H1 (cell line): Measurements from ENCODE around the gene CYP4F3. TPM values are rescaled to one million over a fixed set of nuclear protein-coding genes. Genes with fewer than 3 reads are reported as not detected.

Experiments used
- CTCF ChIA-PET: fragments of 300-600 bp; sonication (Branson Sonifier 250); formaldehyde crosslinking; loops from one replicate; lab custom pipeline; 2021; ENCODE audit not compliant: partially characterized antibody; lab: Charles Lee
- POLR2A ChIA-PET: fragments of 300-600 bp; sonication (Branson Sonifier 250); formaldehyde crosslinking; loops from one replicate; lab custom pipeline; 2021; ENCODE audit warnings: inconsistent platforms; ENCODE audit not compliant: partially characterized antibody; lab: Charles Lee
- DNase-seq, 2 experiments: peaks; one replicate each; pipeline versions ENCODE4 v3.0.0 to v3.0.0-alpha.2; 2010 to 2022; ENCODE audit warnings: low spot score in 2 of 2, low read depth in 1 of 2, mixed read lengths in 1 of 2
- FAIRE-seq: peaks from 2 replicates; lab custom pipeline; 2011; peaks lifted over from hg19 to GRCh38; lab: Jason Lieb, UNC
- H2AFZ ChIP-seq: 2 replicates; pipeline ENCODE4 v1.8.1; 2012; ENCODE audit warnings: low read length, inconsistent platforms
- H2AK5ac ChIP-seq: 2 replicates; pipeline ENCODE4 v1.6.1; 2013; ENCODE audit warnings: low read depth, low read length
- H2BK120ac ChIP-seq: replicated peaks from 2 replicates; pipeline ENCODE3; 2013; ENCODE audit warnings: low read depth, low read length, inconsistent platforms
- H2BK12ac ChIP-seq: 2 replicates; pipeline ENCODE4 v1.6.1; 2013; ENCODE audit warnings: low read depth, low read length
- H2BK15ac ChIP-seq: 2 replicates; pipeline ENCODE4 v1.6.1; 2013; ENCODE audit warnings: low read length
- H2BK20ac ChIP-seq: 2 replicates; pipeline ENCODE4 v1.6.1; 2013; ENCODE audit warnings: low read length
- H2BK5ac ChIP-seq: 2 replicates; pipeline ENCODE4 v1.6.1; 2013; ENCODE audit warnings: low read depth, low read length
- H3K14ac ChIP-seq: 2 replicates; pipeline ENCODE4 v1.6.1; 2013; ENCODE audit warnings: inconsistent platforms; ENCODE audit not compliant: insufficient read length
- H3K18ac ChIP-seq: 2 replicates; pipeline ENCODE4 v1.6.1; 2013; ENCODE audit warnings: low read length; ENCODE audit errors: extremely low read depth
- H3K23ac ChIP-seq: 2 replicates; pipeline ENCODE4 v1.6.1; 2013; ENCODE audit warnings: inconsistent platforms; ENCODE audit not compliant: insufficient read length
- H3K23me2 ChIP-seq: 2 replicates; pipeline ENCODE4 v1.6.1; 2013; ENCODE audit warnings: low read depth, low read length
- H3K27ac ChIP-seq: 2 replicates; pipeline ENCODE4 v1.6.1; 2011; ENCODE audit warnings: low read depth, low read length, inconsistent platforms
- H3K27me3 ChIP-seq, 4 experiments: replicated peaks in 1 of 4; 1 replicate in 1 of 4; 2 replicates in 3 of 4; pipeline versions ENCODE4 v1.6.1 to v1.8.1; 2011 to 2013; ENCODE audit warnings: low read length in 3 of 4, mild to moderate bottlenecking in 3 of 4, inconsistent platforms in 2 of 4, mixed read lengths in 2 of 4, moderate library complexity in 1 of 4; ENCODE audit not compliant: control insufficient read depth in 3 of 4, insufficient read depth in 3 of 4; ENCODE audit errors: extremely low read depth in 1 of 4
- H3K36me3 ChIP-seq, 4 experiments: 2 replicates each; pipeline versions ENCODE4 v1.6.1 to v1.8.1; 2011 to 2013; ENCODE audit warnings: mild to moderate bottlenecking in 4 of 4, low read length in 3 of 4, moderate library complexity in 2 of 4, control low read depth in 1 of 4, inconsistent platforms in 1 of 4; ENCODE audit not compliant: insufficient read depth in 4 of 4, control insufficient read depth in 2 of 4
- H3K4ac ChIP-seq: replicated peaks from 2 replicates; pipeline ENCODE3; 2013; ENCODE audit warnings: low read length, low read depth, mixed read lengths, inconsistent platforms; ENCODE audit not compliant: insufficient read length
- H3K4me1 ChIP-seq, 4 experiments: replicated peaks in 1 of 4; 1 replicate in 1 of 4; 2 replicates in 3 of 4; pipeline versions ENCODE4 v1.6.1 to v1.8.1; 2011 to 2013; ENCODE audit warnings: low read length in 3 of 4, inconsistent platforms in 2 of 4, mixed read lengths in 1 of 4; ENCODE audit not compliant: insufficient read depth in 4 of 4, control insufficient read depth in 3 of 4
- H3K4me2 ChIP-seq, 2 experiments: 2 replicates each; pipeline versions ENCODE4 v1.6.1 to v1.8.1; 2011 to 2013; ENCODE audit warnings: low read depth in 2 of 2, low read length in 2 of 2, control low read depth in 1 of 2, inconsistent platforms in 1 of 2, mild to moderate bottlenecking in 1 of 2; ENCODE audit not compliant: insufficient read depth in 1 of 2
- H3K4me3 ChIP-seq, 4 experiments: fragments of 200-600, 300-600 bp in 1 of 4; sonication (generic), shearing (Covaris generic), sonication (Bioruptor Twin) in 1 of 4; 2 replicates each; pipeline versions ENCODE4 v1.5.1 to v1.8.1; 2011 to 2016; ENCODE audit warnings: low read length in 4 of 4, low read depth in 3 of 4, control low read depth in 2 of 4, inconsistent platforms in 2 of 4, mild to moderate bottlenecking in 2 of 4, mixed read lengths in 1 of 4, moderate library complexity in 1 of 4; ENCODE audit not compliant: insufficient read depth in 2 of 4; ENCODE audit errors: extremely low read depth in 1 of 4
- H3K56ac ChIP-seq: replicated peaks from 2 replicates; pipeline ENCODE3; 2013; ENCODE audit warnings: low read depth, mild to moderate bottlenecking, mixed read lengths, low read length, inconsistent platforms; ENCODE audit not compliant: insufficient read length
- H3K79me1 ChIP-seq: 2 replicates; pipeline ENCODE4 v1.6.1; 2013; ENCODE audit warnings: low read depth, low read length, control low read depth
- H3K79me2 ChIP-seq, 2 experiments: 2 replicates each; pipeline versions ENCODE4 v1.6.1 to v1.8.1; 2012 to 2013; ENCODE audit warnings: low read length in 2 of 2, mild to moderate bottlenecking in 2 of 2, inconsistent platforms in 1 of 2; ENCODE audit not compliant: insufficient read depth in 2 of 2, control insufficient read depth in 1 of 2
- H3K9ac ChIP-seq, 4 experiments: replicated peaks in 1 of 4; 1 replicate in 1 of 4; 2 replicates in 3 of 4; pipeline versions ENCODE4 v1.6.1 to v1.8.1; 2011 to 2013; ENCODE audit warnings: low read depth in 3 of 4, low read length in 3 of 4, control low read depth in 2 of 4, mild to moderate bottlenecking in 2 of 4, moderate library complexity in 2 of 4, inconsistent platforms in 1 of 4; ENCODE audit errors: extremely low read depth in 1 of 4
- H3K9me3 ChIP-seq, 2 experiments: 2 replicates each; pipeline versions ENCODE4 v1.6.1 to v1.8.1; 2012 to 2013; ENCODE audit warnings: mild to moderate bottlenecking in 2 of 2, moderate library complexity in 2 of 2, control low read depth in 1 of 2, inconsistent platforms in 1 of 2, low read depth in 1 of 2, low read length in 1 of 2, mixed read lengths in 1 of 2; ENCODE audit not compliant: insufficient read depth in 2 of 2
- H4K20me1 ChIP-seq, 2 experiments: replicated peaks in 1 of 2; 2 replicates each; pipeline versions ENCODE3 to v1.8.1; 2011 to 2013; ENCODE audit warnings: inconsistent platforms in 2 of 2, low read length in 2 of 2, mild to moderate bottlenecking in 1 of 2; ENCODE audit not compliant: insufficient read depth in 2 of 2, control insufficient read depth in 1 of 2
- H4K5ac ChIP-seq: 2 replicates; pipeline ENCODE4 v1.6.1; 2013; ENCODE audit warnings: low read length, low read depth, mixed read lengths, inconsistent platforms; ENCODE audit not compliant: insufficient read length
- H4K8ac ChIP-seq: 2 replicates; pipeline ENCODE4 v1.8.0; 2013; ENCODE audit warnings: mild to moderate bottlenecking, moderate library complexity, low read length, inconsistent platforms; ENCODE audit not compliant: insufficient read depth; ENCODE audit errors: extremely low read depth
- H4K91ac ChIP-seq: replicated peaks from 2 replicates; pipeline ENCODE3; 2013; ENCODE audit warnings: low read length, mixed read lengths, inconsistent platforms; ENCODE audit not compliant: insufficient read length
- CHD2 ChIP-seq: IDR thresholded peaks from 2 replicates; pipeline ENCODE4 v1.6.1; 2012; ENCODE audit warnings: low read length, improper control_type of control experiment
- KDM1A ChIP-seq: fragments of 200-600, 300-600 bp; sonication (generic); IDR thresholded peaks from 2 replicates; pipeline ENCODE4 v1.7.1; 2016; ENCODE audit warnings: mild to moderate bottlenecking, low read length, borderline replicate concordance
- KDM4A ChIP-seq: IDR thresholded peaks from one replicate; pipeline ENCODE4 v1.7.1; 2012; ENCODE audit warnings: low read depth, mild to moderate bottlenecking, moderate library complexity, low read length, inconsistent platforms; ENCODE audit not compliant: severe bottlenecking
- MAFK ChIP-seq: IDR thresholded peaks from 2 replicates; pipeline ENCODE4 v1.6.1; 2012; ENCODE audit warnings: low read depth, mild to moderate bottlenecking, improper control_type of control experiment, low read length
- RNF2 ChIP-seq: fragments of 200-900, 300-1000 bp; sonication (generic); IDR thresholded peaks from 2 replicates; pipeline ENCODE4 v1.7.1; 2016; ENCODE audit warnings: borderline replicate concordance, low read depth, mild to moderate bottlenecking, antibody characterized with exemption, low read length; ENCODE audit not compliant: poor library complexity, severe bottlenecking; ENCODE audit errors: missing control alignments
- SAP30 ChIP-seq: fragments of 300-600 bp; sonication (generic); IDR thresholded peaks from 2 replicates; pipeline ENCODE4 v1.7.1; 2012; ENCODE audit warnings: low read length, moderate library complexity, mild to moderate bottlenecking, inconsistent platforms; ENCODE audit not compliant: insufficient read depth, insufficient replicate concordance
- SRF ChIP-seq: IDR thresholded peaks from 2 replicates; pipeline ENCODE4 v1.6.1; 2011; ENCODE audit warnings: mild to moderate bottlenecking, low read depth, low read length, moderate library complexity
- WGBS, 2 experiments: shearing (Covaris generic) in 1 of 2; methylation state at CpG; one replicate each; pipeline versions ENCODE4 v1.1.6 to v1.1.7; 2013 to 2015; ENCODE audit warnings: low lambda C conversion rate in 2 of 2, mixed read lengths in 2 of 2, inconsistent platforms in 1 of 2, low coverage in 1 of 2, missing lambda C conversion rate in 1 of 2; ENCODE audit not compliant: insufficient replicate concordance in 2 of 2, insufficient coverage in 1 of 2, insufficient read length in 1 of 2; ENCODE audit errors: extremely low coverage in 1 of 2, missing lambda C conversion rate in 1 of 2; 5-methylcytosine and 5-hydroxymethylcytosine counted together
- long read RNA-seq, 2 experiments: library from RNA in 1 of 2; library from capped mRNA in 1 of 2; stranded (forward); transcript quantifications; one replicate each; pipeline ENCODE4 v2.0.0, GENCODE V29; 2021; ENCODE audit warnings: inconsistent platforms in 1 of 2
- polyA minus RNA-seq, 3 experiments: library from RNA; depleted of rRNA, polyadenylated mRNA; stranded (reverse); fragments of >200 nt; gene quantifications; 1 replicate in 2 of 3; 2 replicates in 1 of 3; pipeline ENCODE4 v1.2.3, GENCODE V29; 2011
- polyA plus RNA-seq, 7 experiments: library from polyadenylated mRNA; depleted of rRNA in 3 of 7; stranded (reverse) in 5 of 7; unstranded in 2 of 7; fragments of >200 nt in 5 of 7; fragments of 200-250 nt in 2 of 7; gene quantifications; 1 replicate in 5 of 7; 2 replicates in 1 of 7; 4 replicates in 1 of 7; pipeline versions ENCODE4 v1.2.1 to v1.2.3, GENCODE V29; 2011 to 2013; ENCODE audit warnings: missing spikeins in 2 of 7, mixed read lengths in 2 of 7
- total RNA-seq: library from RNA; stranded (reverse); fragmentation: NEBNext Ultra II Directional; extraction: Animal tissue kit (Norgen Biotek cat#: 25700); gene quantifications from 2 replicates; pipeline ENCODE4 v1.2.1, GENCODE V29; 2021
- TF ChIP-seq, protein P1 (sequence below), 3 experiments: IDR thresholded peaks; 1 replicate in 2 of 3; 2 replicates in 1 of 3; pipeline versions ENCODE4 v1.5.1 to v1.6.1; 2011; ENCODE audit warnings: low read length in 3 of 3, mild to moderate bottlenecking in 3 of 3, inconsistent platforms in 2 of 3, low read depth in 1 of 3, moderate library complexity in 1 of 3; ENCODE audit not compliant: insufficient read depth in 1 of 3; ENCODE audit errors: control extremely low read depth in 1 of 3

The CYP4F3 gene
- total RNA-seq: not detected in 2 replicates
- not detected in 2 replicates for polyA plus RNA-seq (2011; rRNA removed)
- not detected for polyA plus RNA-seq (2011; cell fraction: cytosol; rRNA removed)
- not detected for polyA plus RNA-seq (2011; cell fraction: nucleus; rRNA removed)
- not detected in 4 replicates for polyA plus RNA-seq (2012, experiment 1 of 2)
- polyA plus RNA-seq (2012, experiment 2 of 2): not detected
- not detected for polyA plus RNA-seq (2013, experiment 1 of 2)
- polyA plus RNA-seq (2013, experiment 2 of 2): not detected
- polyA minus RNA-seq (2011; rRNA and poly(A)+ RNA removed): not detected in 2 replicates
- not detected for polyA minus RNA-seq (2011; cell fraction: cytosol; rRNA and poly(A)+ RNA removed)
- not detected for polyA minus RNA-seq (2011; cell fraction: nucleus; rRNA and poly(A)+ RNA removed)
- long read RNA-seq, experiment 1: 0 reads
- long read RNA-seq, experiment 2: 0 reads

DNA sequence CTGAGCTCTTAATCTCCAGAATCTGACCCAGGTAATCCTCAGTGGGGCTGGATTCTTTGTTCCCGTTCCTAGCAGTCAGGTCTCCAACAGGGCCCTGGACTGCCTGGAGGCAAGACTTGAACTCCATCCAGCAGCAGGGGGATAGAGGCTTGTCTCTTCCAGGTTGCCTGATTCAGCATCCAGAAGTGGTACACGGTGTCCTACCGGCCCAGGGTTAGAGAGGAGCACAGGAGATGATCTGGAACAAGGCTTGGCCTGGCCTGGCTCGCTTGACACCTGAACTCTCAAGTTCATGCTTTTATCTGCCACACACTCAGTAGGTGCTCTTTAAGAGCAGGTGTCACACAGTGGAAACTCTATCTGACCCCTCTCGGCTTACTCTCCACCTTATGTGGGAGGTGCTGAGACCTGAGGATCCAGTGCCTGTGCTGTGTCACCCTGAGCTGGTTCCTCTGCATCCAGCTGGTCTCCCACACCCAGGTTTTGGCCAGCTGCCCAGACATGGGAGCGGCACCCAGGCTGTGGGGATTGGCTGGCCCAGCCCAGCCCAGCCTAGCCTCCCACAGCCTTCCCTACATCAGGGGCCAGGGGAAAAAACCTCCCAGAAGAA, at the start of gene CYP4F3:
TSS of gene CYP4F3 (plus strand) at position 604 of the 610 bp plus-strand sequence. CDS start 519 bp downstream, outside the sequence.
- no peak within 1 kb of the TSS for H3K4me2 ChIP-seq
- FAIRE-seq (no peak), DNase-seq (no peak)
- H3K23me2 ChIP-seq: peaks cover 4% of the 10 kb centered on the region; the same call in 1 of the 2 replicates
- no peak within 1 kb of the TSS for H2AK5ac ChIP-seq
- H3K4me1 ChIP-seq: no peaks in the 10 kb centered on the region
- CTCF ChIA-PET: no interaction called here
- no peak within 1 kb of the TSS for H2AFZ ChIP-seq
- H3K4me3 ChIP-seq: no peak within 1 kb of the TSS
- no peak within 1 kb of the TSS for H2BK12ac ChIP-seq
- H3K23ac ChIP-seq: no peak within 1 kb of the TSS
- no peak within 1 kb of the TSS for H4K5ac ChIP-seq
- POLR2A ChIA-PET: no interaction called here
- H3K27me3 ChIP-seq: no peaks in the 10 kb centered on the region
- H3K4ac ChIP-seq: no peak within 1 kb of the TSS
- H3K18ac ChIP-seq: no peak within 1 kb of the TSS
- no peak within 1 kb of the TSS for H2BK120ac ChIP-seq
- no peak within 1 kb of the TSS for H3K9ac ChIP-seq
- no peak within 1 kb of the TSS for H3K14ac ChIP-seq
- H4K20me1 ChIP-seq: no peaks in the 10 kb centered on the region
- no peaks in the 10 kb centered on the region for H3K79me2 ChIP-seq
- no peak within 1 kb of the TSS for H2BK5ac ChIP-seq
- H4K8ac ChIP-seq: no peak within 1 kb of the TSS
- H3K36me3 ChIP-seq: no peaks in the 10 kb centered on the region
- no peak within 1 kb of the TSS for H3K27ac ChIP-seq
- H3K79me1 ChIP-seq: no peaks in the 10 kb centered on the region; the same call in 1 of the 2 replicates
- H2BK20ac ChIP-seq: no peak within 1 kb of the TSS
- no peak within 1 kb of the TSS for H4K91ac ChIP-seq
- no peak within 1 kb of the TSS for H2BK15ac ChIP-seq
- peaks cover 72 to 85% of the 10 kb centered on the region in 2 experiments for H3K9me3 ChIP-seq
- no peak within 1 kb of the TSS for H3K56ac ChIP-seq
- 77% methylated on average over 6 of the region's 6 CpGs; no CpG with 5 or more reads in 1 of the 2 experiments for WGBS, 2 experiments
- TF ChIP-seq SRF (no peak), RNF2 (no peak), KDM4A (no peak), SAP30 (no peak), KDM1A (no peak), CHD2 (no peak), MAFK (no peak)
- TF ChIP-seq, protein P1, sequence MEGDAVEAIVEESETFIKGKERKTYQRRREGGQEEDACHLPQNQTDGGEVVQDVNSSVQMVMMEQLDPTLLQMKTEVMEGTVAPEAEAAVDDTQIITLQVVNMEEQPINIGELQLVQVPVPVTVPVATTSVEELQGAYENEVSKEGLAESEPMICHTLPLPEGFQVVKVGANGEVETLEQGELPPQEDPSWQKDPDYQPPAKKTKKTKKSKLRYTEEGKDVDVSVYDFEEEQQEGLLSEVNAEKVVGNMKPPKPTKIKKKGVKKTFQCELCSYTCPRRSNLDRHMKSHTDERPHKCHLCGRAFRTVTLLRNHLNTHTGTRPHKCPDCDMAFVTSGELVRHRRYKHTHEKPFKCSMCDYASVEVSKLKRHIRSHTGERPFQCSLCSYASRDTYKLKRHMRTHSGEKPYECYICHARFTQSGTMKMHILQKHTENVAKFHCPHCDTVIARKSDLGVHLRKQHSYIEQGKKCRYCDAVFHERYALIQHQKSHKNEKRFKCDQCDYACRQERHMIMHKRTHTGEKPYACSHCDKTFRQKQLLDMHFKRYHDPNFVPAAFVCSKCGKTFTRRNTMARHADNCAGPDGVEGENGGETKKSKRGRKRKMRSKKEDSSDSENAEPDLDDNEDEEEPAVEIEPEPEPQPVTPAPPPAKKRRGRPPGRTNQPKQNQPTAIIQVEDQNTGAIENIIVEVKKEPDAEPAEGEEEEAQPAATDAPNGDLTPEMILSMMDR (IDR thresholded peaks at IDR 0.05; ENCODE audit: control extremely low read depth in 1 of 3, insufficient read depth in 1 of 3, low read depth in 1 of 3, low read length in 3 of 3): no peak
